ENCODE measurements around the gene PGAP3.

DNA sequence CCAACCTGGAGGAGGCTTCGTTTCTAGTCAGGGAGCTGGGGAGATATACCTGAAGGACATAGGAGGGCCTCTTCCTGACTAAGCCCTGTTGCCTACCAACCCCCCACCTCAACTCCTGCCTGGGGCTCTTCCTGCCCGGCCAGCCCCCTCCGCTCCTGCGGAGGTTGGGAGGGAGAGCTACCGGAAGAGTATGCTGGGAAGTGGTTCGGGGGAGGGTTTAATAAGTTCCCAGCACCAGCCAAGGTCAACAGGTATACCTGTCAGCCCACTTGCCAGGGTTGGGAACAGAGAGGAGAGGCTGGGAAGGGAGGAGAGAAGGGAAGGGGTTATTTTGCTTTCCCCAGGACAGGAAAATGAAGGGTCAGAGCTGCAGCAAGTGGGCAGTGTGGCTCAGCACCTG lies 56.5 kb downstream of the PGAP3 start:
- TF ChIP-seq SNAI2 (CRISPR knock-in tag; IDR thresholded peaks at IDR 0.05) (no peak), OSR1 (CRISPR knock-in tag; IDR thresholded peaks at IDR 0.05) (no peak), ZFP3 (CRISPR knock-in tag; IDR thresholded peaks at IDR 0.05) (no peak), ZNF8 (CRISPR knock-in tag; IDR thresholded peaks at IDR 0.05) (no peak), ZFP30 (CRISPR knock-in tag; IDR thresholded peaks at IDR 0.05) (no peak), ZNF565 (CRISPR knock-in tag; conservative IDR thresholded peaks at IDR 0.05; ENCODE audit: low read depth) (no peak), RARB (CRISPR knock-in tag; IDR thresholded peaks at IDR 0.05) (no peak), CSDC2 (CRISPR knock-in tag; IDR thresholded peaks at IDR 0.05) (no peak)
- TF ChIP-seq, protein P1, sequence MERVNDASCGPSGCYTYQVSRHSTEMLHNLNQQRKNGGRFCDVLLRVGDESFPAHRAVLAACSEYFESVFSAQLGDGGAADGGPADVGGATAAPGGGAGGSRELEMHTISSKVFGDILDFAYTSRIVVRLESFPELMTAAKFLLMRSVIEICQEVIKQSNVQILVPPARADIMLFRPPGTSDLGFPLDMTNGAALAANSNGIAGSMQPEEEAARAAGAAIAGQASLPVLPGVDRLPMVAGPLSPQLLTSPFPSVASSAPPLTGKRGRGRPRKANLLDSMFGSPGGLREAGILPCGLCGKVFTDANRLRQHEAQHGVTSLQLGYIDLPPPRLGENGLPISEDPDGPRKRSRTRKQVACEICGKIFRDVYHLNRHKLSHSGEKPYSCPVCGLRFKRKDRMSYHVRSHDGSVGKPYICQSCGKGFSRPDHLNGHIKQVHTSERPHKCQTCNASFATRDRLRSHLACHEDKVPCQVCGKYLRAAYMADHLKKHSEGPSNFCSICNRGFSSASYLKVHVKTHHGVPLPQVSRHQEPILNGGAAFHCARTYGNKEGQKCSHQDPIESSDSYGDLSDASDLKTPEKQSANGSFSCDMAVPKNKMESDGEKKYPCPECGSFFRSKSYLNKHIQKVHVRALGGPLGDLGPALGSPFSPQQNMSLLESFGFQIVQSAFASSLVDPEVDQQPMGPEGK (CRISPR knock-in tag; IDR thresholded peaks at IDR 0.05; ENCODE audit: borderline replicate concordance), result no peak

All from SK-N-SH treated with all-trans-retinoic acid at 6 μM for 48 hours (cell line).